CD8-positive, alpha-beta memory T cell (primary cell): ENCODE data around the gene COPS9. TPM values are rescaled to one million over a fixed set of nuclear protein-coding genes. Genes with fewer than 3 reads are reported as not detected.

ENCODE experiments used
- CTCF ChIA-PET: fragments of 350-600 bp; sonication (Branson Sonifier 250); formaldehyde crosslinking; loops from one replicate; lab custom pipeline; 2021; ENCODE audit warnings: antibody characterized with exemption; lab: Charles Lee
- POLR2A ChIA-PET: fragments of 350-600 bp; sonication (Branson Sonifier 250); formaldehyde crosslinking; loops from one replicate; lab custom pipeline; 2021; ENCODE audit warnings: antibody characterized with exemption; lab: Charles Lee
- DNase-seq, 5 donors: peaks; one replicate each; pipeline versions ENCODE4 v3.0.0 to v3.0.0-alpha.2; 2020 to 2022; ENCODE audit warnings: mixed read lengths in 1 of 5
- H3K27ac ChIP-seq: one replicate; pipeline ENCODE4 v1.7.0; 2013; ENCODE audit warnings: low read depth, mild to moderate bottlenecking, low read length, moderate library complexity
- H3K27me3 ChIP-seq: 2 replicates; pipeline ENCODE4 v1.7.0; 2013; ENCODE audit warnings: low read length, mild to moderate bottlenecking; ENCODE audit not compliant: insufficient read depth, poor library complexity, severe bottlenecking
- H3K36me3 ChIP-seq: 2 replicates; pipeline ENCODE4 v1.7.0; 2013; ENCODE audit warnings: mild to moderate bottlenecking, low read length, moderate library complexity; ENCODE audit not compliant: insufficient read depth
- H3K4me1 ChIP-seq: 2 replicates; pipeline ENCODE4 v1.7.0; 2013; ENCODE audit warnings: mild to moderate bottlenecking, low read length, moderate library complexity; ENCODE audit not compliant: insufficient read depth
- H3K4me3 ChIP-seq: 2 replicates; pipeline ENCODE4 v1.7.0; 2013; ENCODE audit warnings: mild to moderate bottlenecking, low read length
- H3K9me3 ChIP-seq: 2 replicates; pipeline ENCODE4 v1.7.0; 2013; ENCODE audit warnings: mild to moderate bottlenecking, low read length
- H3K27ac Mint-ChIP-seq, 8 donors: one replicate each; pipeline ENCODE4 v1.8.0; 2020 to 2021; ENCODE audit warnings: mixed read lengths in 8 of 8, mild to moderate bottlenecking in 6 of 8, inconsistent platforms in 3 of 8, moderate library complexity in 3 of 8
- H3K27me3 Mint-ChIP-seq, 2 donors: one replicate each; pipeline ENCODE4 v1.8.0; 2020 to 2021; ENCODE audit warnings: mixed read lengths in 2 of 2, mild to moderate bottlenecking in 1 of 2, moderate library complexity in 1 of 2
- H3K36me3 Mint-ChIP-seq, 3 donors: one replicate each; pipeline ENCODE4 v1.8.0; 2020 to 2021; ENCODE audit warnings: mixed read lengths in 3 of 3, inconsistent platforms in 1 of 3, mild to moderate bottlenecking in 1 of 3
- H3K4me1 Mint-ChIP-seq, 3 donors: one replicate each; pipeline ENCODE4 v1.8.0; 2020 to 2021; ENCODE audit warnings: mixed read lengths in 3 of 3, inconsistent platforms in 1 of 3, mild to moderate bottlenecking in 1 of 3
- H3K4me3 Mint-ChIP-seq, 7 donors: one replicate each; pipeline ENCODE4 v1.8.0; 2020 to 2021; ENCODE audit warnings: mixed read lengths in 7 of 7, mild to moderate bottlenecking in 6 of 7, moderate library complexity in 4 of 7, inconsistent platforms in 2 of 7
- H3K9me3 Mint-ChIP-seq, 5 donors: one replicate each; pipeline ENCODE4 v1.8.0; 2020 to 2022; ENCODE audit warnings: mixed read lengths in 5 of 5, mild to moderate bottlenecking in 3 of 5, moderate library complexity in 2 of 5, inconsistent platforms in 1 of 5
- polyA plus RNA-seq: library from polyadenylated mRNA; unstranded; fragments of 300-500 nt; fragmentation: Illumina TruSeq; gene quantifications from one replicate; pipeline ENCODE4 v1.2.3, GENCODE V29; 2021
- total RNA-seq, 2 experiments: library from RNA; stranded (reverse); gene quantifications; one replicate each; pipeline ENCODE4 v1.2.3, GENCODE V29; 2021

COPS9 gene
- total and polyA plus RNA-seq, 3 experiments from 2014 or later = 186 to 331 (median 189) TPM

DNA sequence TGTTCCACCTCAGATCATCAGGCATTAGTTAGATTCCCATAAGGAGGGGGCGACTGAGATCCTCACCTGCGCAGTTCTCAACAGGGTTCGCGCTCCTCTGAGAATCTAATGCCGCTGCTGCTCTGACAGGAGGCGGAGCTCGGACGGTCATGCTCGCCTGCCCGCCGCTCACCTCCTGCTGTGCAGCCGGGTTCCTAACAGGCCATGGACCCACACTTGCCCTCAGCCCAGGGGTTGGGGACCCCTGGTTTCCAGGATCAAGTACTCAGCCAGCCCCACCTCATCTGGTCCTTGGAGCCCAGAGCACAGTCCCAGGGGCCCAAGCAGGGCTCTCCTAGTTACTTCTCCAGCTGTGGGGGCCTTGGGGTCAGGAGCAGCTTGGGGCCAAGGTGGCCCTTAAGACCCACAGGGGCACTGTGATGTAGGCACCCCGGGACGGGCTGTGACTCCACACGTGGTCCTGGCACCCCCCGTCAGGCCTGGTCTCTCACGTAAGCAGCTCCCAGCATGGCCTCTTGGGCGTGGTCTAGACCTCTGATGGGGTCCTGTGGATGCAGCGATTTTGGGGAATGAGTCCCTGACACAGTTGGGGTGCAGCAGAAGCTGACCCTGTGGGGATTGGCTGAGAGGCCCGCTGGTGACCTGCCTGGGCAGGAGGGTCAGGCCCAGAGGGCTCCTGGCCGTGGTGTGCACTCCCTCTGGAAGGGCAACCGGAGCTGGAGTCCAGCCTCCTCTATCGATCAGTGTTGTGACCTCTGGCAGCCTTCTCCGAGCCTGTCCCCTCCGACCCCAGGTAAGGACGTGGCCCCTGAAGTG lies 32.6 kb upstream of the COPS9 start:
- H3K27me3 Mint-ChIP-seq = peaks cover 5 to 39% of the 10 kb centered on the region in 2 donors
- DNase-seq = no peak

DNA sequence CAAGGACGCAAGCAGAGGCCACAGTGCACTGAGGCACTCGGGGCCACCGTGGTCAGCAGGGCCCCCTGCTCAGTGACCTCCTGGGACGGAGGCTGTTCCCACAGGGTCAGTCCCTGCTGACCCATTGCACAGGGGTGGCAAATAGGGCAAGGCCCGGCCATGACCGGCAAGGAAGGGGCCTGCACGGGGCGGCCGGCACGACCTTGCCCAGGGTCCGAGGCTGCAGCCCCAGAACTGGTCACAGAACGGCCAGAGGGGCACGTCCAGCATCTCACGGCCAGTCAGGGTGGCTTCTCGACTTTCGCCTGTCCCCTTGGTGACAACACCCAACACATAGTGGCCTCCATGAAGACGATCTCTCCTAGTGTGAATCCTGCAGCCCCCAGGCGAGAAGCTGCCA lies 31.9 kb upstream of the COPS9 start:
- ChIA-PET CTCF (no interaction called here), POLR2A (no interaction called here)
- Mint-ChIP-seq H3K9me3 (no peaks in the 10 kb centered on the region), H3K4me1 (no peaks in the 10 kb centered on the region), H3K36me3 (no peaks in the 10 kb centered on the region), H3K27ac (no peak overlapping the region), H3K27me3 (peaks cover 3 to 35% of the 10 kb centered on the region in 2 donors), H3K4me3 (no peak overlapping the region)
- no peak for DNase-seq
- H3K27ac ChIP-seq = no peak overlapping the region
- H3K36me3 ChIP-seq = no peaks in the 10 kb centered on the region
- no peak overlapping the region for H3K4me3 ChIP-seq
- no peaks in the 10 kb centered on the region for H3K27me3 ChIP-seq
- no peaks in the 10 kb centered on the region for H3K4me1 ChIP-seq
- no peaks in the 10 kb centered on the region for H3K9me3 ChIP-seq

More for the DNA sequence above, 32.6 kb upstream of the COPS9 start:
- Histone ChIP-seq H3K27me3 (no peaks in the 10 kb centered on the region), H3K27ac (no peak overlapping the region), H3K4me3 (no peak overlapping the region), H3K9me3 (no peaks in the 10 kb centered on the region), H3K4me1 (no peaks in the 10 kb centered on the region), H3K36me3 (no peaks in the 10 kb centered on the region)
- no peak overlapping the region for H3K27ac Mint-ChIP-seq
- POLR2A ChIA-PET = no interaction called here
- H3K9me3 Mint-ChIP-seq = no peaks in the 10 kb centered on the region
- no peaks in the 10 kb centered on the region for H3K36me3 Mint-ChIP-seq
- H3K4me3 Mint-ChIP-seq = no peak overlapping the region
- H3K4me1 Mint-ChIP-seq = no peaks in the 10 kb centered on the region
- CTCF ChIA-PET = no interaction called here

DNA sequence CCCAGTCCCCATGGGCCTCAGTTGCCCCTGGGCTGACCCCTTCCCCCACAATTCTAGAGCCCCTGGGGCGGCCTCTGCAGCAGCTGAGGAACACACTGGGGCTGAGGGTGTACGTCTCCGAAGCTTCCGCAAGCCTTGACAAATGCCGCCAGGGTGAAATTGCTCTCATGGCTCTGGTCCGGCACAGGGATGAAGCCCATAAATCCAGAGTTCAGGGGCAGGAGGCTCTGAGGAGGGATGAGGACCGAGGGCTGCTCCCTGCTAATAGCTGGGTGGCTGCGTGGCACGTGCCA lies 31.4 kb upstream of the COPS9 start:
- H3K4me1 ChIP-seq = no peaks in the 10 kb centered on the region
- no peak for DNase-seq
- CTCF ChIA-PET = no interaction called here
- no peaks in the 10 kb centered on the region for H3K27me3 ChIP-seq
- Mint-ChIP-seq H3K4me3 (no peak overlapping the region), H3K27me3 (peaks cover 8 to 31% of the 10 kb centered on the region in 2 donors), H3K9me3 (no peaks in the 10 kb centered on the region), H3K27ac (no peak overlapping the region), H3K4me1 (no peaks in the 10 kb centered on the region), H3K36me3 (peaks cover 0 to 1% (median 0%) of the 10 kb centered on the region in 3 donors)
- POLR2A ChIA-PET = no interaction called here
- H3K4me3 ChIP-seq = no peak overlapping the region
- no peaks in the 10 kb centered on the region for H3K36me3 ChIP-seq
- H3K9me3 ChIP-seq = no peaks in the 10 kb centered on the region
- no peak overlapping the region for H3K27ac ChIP-seq

DNA sequence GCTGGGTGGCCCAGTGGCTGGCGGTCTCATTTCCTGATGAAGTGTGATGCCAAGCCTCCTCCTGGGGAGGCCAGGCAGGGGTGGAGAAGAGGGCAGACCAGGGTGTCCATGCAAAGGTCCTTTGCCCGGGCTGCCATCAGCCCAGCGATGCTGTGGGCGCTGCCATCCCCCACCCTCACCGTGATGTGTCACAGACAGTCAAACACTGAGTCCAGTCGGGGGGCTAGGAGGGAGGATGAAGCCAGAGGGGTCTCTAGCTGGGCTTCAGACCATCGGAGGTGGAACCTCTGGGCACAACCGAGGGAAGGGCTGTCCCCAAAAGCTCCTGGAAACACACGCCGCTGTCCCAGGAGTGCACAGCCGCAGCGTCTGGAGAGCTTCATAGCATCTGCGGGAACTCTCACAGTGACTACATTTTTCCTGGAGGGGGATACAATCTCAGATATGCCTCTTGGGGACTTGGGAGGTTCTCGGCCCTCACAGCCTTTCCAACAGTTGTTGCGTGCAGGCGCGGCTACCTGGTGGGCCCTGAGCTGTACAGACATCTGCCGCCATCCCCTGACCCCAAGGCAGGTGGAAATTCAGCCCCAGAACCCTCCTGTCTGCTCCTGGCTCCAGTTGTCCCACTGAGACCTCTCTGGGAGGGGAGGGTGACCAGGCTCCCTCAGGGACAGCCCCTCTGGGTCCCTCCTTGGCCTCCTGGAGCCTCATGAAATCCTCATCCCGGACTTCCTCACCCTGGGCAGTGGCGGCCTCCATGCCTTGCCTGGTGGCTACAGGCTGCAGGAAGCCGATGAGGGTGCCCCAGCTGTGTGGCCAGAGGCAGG lies 30.9 kb upstream of the COPS9 start:
- POLR2A ChIA-PET = no interaction called here

DNA sequence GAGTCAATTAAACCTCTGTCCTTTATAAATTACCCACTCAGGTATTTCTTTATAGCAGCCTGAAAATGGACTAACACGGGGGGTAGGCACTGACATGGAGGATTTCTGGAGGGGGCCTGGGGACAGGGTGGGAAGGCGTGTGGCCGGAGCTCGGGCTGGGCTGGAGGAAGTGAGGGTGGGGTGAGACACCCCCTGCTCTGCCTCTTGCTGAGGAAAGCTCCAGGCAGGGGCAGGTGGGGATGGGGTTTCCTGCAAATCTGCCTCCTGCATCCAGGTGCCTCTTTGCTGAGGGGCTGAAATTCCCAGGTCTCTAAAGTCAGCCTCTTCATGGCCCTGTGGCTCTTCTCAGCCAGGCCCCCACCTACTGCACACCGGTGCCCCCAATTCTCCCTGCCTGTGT lies 30.1 kb upstream of the COPS9 start:
- POLR2A ChIA-PET = no interaction called here
- Mint-ChIP-seq H3K27ac (no peak overlapping the region), H3K9me3 (no peaks in the 10 kb centered on the region), H3K4me3 (no peak overlapping the region), H3K4me1 (no peaks in the 10 kb centered on the region), H3K27me3 (peaks cover 11 to 30% of the 10 kb centered on the region in 2 donors), H3K36me3 (peaks cover 0 to 1% (median 0%) of the 10 kb centered on the region in 3 donors)
- Histone ChIP-seq H3K27ac (no peak overlapping the region), H3K27me3 (no peaks in the 10 kb centered on the region), H3K4me1 (no peaks in the 10 kb centered on the region), H3K36me3 (no peaks in the 10 kb centered on the region), H3K9me3 (no peaks in the 10 kb centered on the region), H3K4me3 (no peak overlapping the region)
- DNase-seq = no peak
- CTCF ChIA-PET = no interaction called here

More for the DNA sequence above, 30.9 kb upstream of the COPS9 start:
- H3K9me3 ChIP-seq = no peaks in the 10 kb centered on the region
- no peaks in the 10 kb centered on the region for H3K4me1 Mint-ChIP-seq
- no peak overlapping the region for H3K4me3 ChIP-seq
- no peaks in the 10 kb centered on the region for H3K36me3 ChIP-seq
- H3K27me3 Mint-ChIP-seq = peaks cover 9 to 36% of the 10 kb centered on the region in 2 donors
- H3K36me3 Mint-ChIP-seq = peaks cover 0 to 1% (median 0%) of the 10 kb centered on the region in 3 donors
- H3K4me1 ChIP-seq = no peaks in the 10 kb centered on the region
- H3K27ac Mint-ChIP-seq = no peak overlapping the region
- H3K4me3 Mint-ChIP-seq = no peak overlapping the region
- no peaks in the 10 kb centered on the region for H3K9me3 Mint-ChIP-seq
- no peaks in the 10 kb centered on the region for H3K27me3 ChIP-seq
- H3K27ac ChIP-seq = no peak overlapping the region
- DNase-seq = no peak
- CTCF ChIA-PET = no interaction called here

DNA sequence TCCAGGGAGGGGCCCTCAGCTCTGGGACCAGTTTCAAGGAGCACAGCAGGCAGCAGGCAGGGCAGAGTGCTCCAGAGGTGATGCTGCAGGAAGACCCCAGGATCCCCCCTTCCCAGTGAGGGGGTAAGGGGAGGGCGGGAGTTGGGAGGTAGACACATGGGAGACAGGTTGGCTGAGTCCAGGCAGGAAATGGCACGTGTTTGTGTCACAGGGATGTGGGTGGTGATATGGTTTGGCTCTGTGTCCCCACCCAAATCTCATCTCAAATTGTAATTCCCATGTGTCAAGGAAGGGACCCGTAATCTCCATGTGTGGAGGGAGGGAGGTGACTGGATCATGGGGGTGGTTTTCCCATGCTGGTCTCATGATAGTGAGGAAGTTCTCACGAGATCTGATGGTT lies 29.6 kb upstream of the COPS9 start:
- POLR2A ChIA-PET = no interaction called here
- CTCF ChIA-PET = interaction anchor here (1.1 kb wide), 1 partner anchor 23 kb away, joined by 3 read pairs; no protein-coding TSS in a partner anchor
- Histone ChIP-seq H3K4me3 (no peak overlapping the region), H3K4me1 (no peaks in the 10 kb centered on the region), H3K27ac (no peak overlapping the region), H3K36me3 (no peaks in the 10 kb centered on the region), H3K27me3 (no peaks in the 10 kb centered on the region), H3K9me3 (no peaks in the 10 kb centered on the region)
- Mint-ChIP-seq H3K4me3 (no peak overlapping the region), H3K27ac (no peak overlapping the region), H3K27me3 (peaks cover 12 to 24% of the 10 kb centered on the region in 2 donors), H3K36me3 (peaks cover 0 to 1% (median 0%) of the 10 kb centered on the region in 3 donors), H3K4me1 (no peaks in the 10 kb centered on the region), H3K9me3 (no peaks in the 10 kb centered on the region)
- no peak for DNase-seq

DNA sequence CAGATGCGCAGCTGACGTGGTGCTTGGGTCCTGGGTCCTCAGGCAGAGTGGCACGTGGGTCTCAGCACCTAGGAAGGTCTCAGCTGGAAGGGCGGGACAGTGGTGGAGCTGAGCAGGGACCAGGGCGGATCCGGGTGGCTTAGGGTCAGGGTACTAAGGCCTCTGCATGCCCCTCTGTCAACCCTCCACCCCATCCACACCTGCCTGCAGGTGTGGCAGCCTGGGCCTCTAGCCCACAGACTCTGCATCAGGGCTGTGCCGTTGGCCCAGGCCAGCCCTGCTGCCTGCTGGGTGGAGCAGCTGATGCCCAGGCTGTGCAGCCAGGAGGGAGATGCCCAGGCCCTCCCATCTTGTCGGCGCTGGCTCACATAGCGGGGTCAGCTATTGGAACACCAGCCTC lies 28.9 kb upstream of the COPS9 start:
- Histone ChIP-seq H3K4me1 (no peaks in the 10 kb centered on the region), H3K27me3 (no peaks in the 10 kb centered on the region), H3K9me3 (no peaks in the 10 kb centered on the region), H3K4me3 (no peak overlapping the region), H3K27ac (no peak overlapping the region), H3K36me3 (no peaks in the 10 kb centered on the region)
- Mint-ChIP-seq H3K27me3 (peaks cover 13 to 20% of the 10 kb centered on the region in 2 donors), H3K36me3 (peaks cover 0 to 1% (median 0%) of the 10 kb centered on the region in 3 donors), H3K4me3 (no peak overlapping the region), H3K4me1 (no peaks in the 10 kb centered on the region), H3K27ac (no peak overlapping the region), H3K9me3 (no peaks in the 10 kb centered on the region)
- POLR2A ChIA-PET = no interaction called here
- DNase-seq = no peak
- CTCF ChIA-PET = interaction anchor here (1.1 kb wide), 1 partner anchor 22 kb away, joined by 3 read pairs; no protein-coding TSS in a partner anchor

DNA sequence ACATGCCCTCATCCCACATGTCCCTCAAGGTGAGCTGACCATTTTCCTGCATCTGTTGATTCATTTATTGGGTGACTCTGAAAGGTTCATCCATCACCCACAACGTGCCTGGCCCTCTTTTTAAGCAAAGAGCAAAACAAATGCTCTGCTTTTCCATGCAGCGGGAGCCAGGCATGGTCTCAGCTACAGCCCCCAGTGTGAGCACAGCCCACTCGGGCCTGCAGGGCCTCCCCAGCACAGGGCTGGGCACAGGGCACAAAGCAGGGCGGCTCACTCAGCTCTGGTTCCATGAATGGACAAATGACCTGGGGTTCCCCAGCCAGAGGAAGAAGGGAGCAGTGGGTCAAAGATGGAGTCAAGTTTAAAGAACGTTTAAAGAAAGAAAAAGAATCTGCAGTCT lies 28.5 kb upstream of the COPS9 start:
- H3K27ac ChIP-seq = no peak overlapping the region
- peaks cover 13 to 18% of the 10 kb centered on the region in 2 donors for H3K27me3 Mint-ChIP-seq
- no peaks in the 10 kb centered on the region for H3K4me1 Mint-ChIP-seq
- H3K4me3 Mint-ChIP-seq = no peak overlapping the region
- peaks cover 0 to 1% (median 0%) of the 10 kb centered on the region in 3 donors for H3K36me3 Mint-ChIP-seq
- ChIA-PET CTCF (no interaction called here), POLR2A (no interaction called here)
- H3K9me3 Mint-ChIP-seq = no peaks in the 10 kb centered on the region
- no peaks in the 10 kb centered on the region for H3K27me3 ChIP-seq
- no peak overlapping the region for H3K4me3 ChIP-seq
- no peaks in the 10 kb centered on the region for H3K9me3 ChIP-seq
- DNase-seq = no peak
- no peak overlapping the region for H3K27ac Mint-ChIP-seq
- H3K4me1 ChIP-seq = no peaks in the 10 kb centered on the region
- H3K36me3 ChIP-seq = no peaks in the 10 kb centered on the region
